Mesenchymal stem cell (in vitro differentiated cells and primary cell): ENCODE data around the gene PLEK. TPM values are rescaled to one million over a fixed set of nuclear protein-coding genes. Genes with fewer than 3 reads are reported as not detected.
A peak's percentile ranks its signal among the peaks of the same experiment; 100 is the strongest.

Experiments
- DNase-seq: peaks from one replicate; pipeline ENCODE4 v3.0.0-alpha.2; 2013
- H2AFZ ChIP-seq: one replicate; pipeline ENCODE4 v1.6.1; 2013; ENCODE audit warnings: low read depth, mild to moderate bottlenecking, control low read depth, inconsistent platforms, low read length, moderate library complexity
- H2AK5ac ChIP-seq: 2 replicates; pipeline ENCODE4 v1.6.1; 2013; ENCODE audit warnings: low read length, moderate library complexity, mild to moderate bottlenecking, inconsistent platforms; ENCODE audit not compliant: severe bottlenecking
- H2BK120ac ChIP-seq: one replicate; pipeline ENCODE4 v1.6.1; 2013; ENCODE audit warnings: low read depth, mild to moderate bottlenecking, inconsistent platforms, low read length, moderate library complexity
- H2BK12ac ChIP-seq, 2 experiments: one replicate each; pipeline ENCODE4 v1.6.1; 2013; ENCODE audit warnings: inconsistent platforms in 2 of 2, low read length in 2 of 2, mild to moderate bottlenecking in 2 of 2, moderate library complexity in 2 of 2, control low read depth in 1 of 2
- H2BK15ac ChIP-seq: one replicate; pipeline ENCODE4 v1.6.1; 2013; ENCODE audit warnings: mild to moderate bottlenecking, low read depth, inconsistent platforms; ENCODE audit not compliant: poor library complexity, severe bottlenecking
- H2BK5ac ChIP-seq: 2 replicates; pipeline ENCODE4 v1.6.1; 2013; ENCODE audit warnings: low read depth, mild to moderate bottlenecking, low read length, control low read depth, inconsistent platforms; ENCODE audit not compliant: poor library complexity, severe bottlenecking
- H3K14ac ChIP-seq, 2 experiments: one replicate each; pipeline ENCODE4 v1.6.1; 2013; ENCODE audit warnings: inconsistent platforms in 2 of 2, low read length in 2 of 2, control low read depth in 1 of 2, mild to moderate bottlenecking in 1 of 2, moderate library complexity in 1 of 2
- H3K18ac ChIP-seq, 2 experiments: one replicate each; pipeline ENCODE4 v1.6.1; 2013; ENCODE audit warnings: inconsistent platforms in 2 of 2, low read length in 2 of 2, control low read depth in 1 of 2, low read depth in 1 of 2, mild to moderate bottlenecking in 1 of 2
- H3K23ac ChIP-seq, 2 experiments: one replicate each; pipeline ENCODE4 v1.6.1; 2013; ENCODE audit warnings: inconsistent platforms in 2 of 2, low read length in 2 of 2, mild to moderate bottlenecking in 2 of 2, moderate library complexity in 2 of 2, control low read depth in 1 of 2
- H3K27ac ChIP-seq: 2 replicates; pipeline ENCODE4 v1.5.1; 2013; ENCODE audit warnings: mild to moderate bottlenecking, moderate library complexity, low read length, control low read depth, inconsistent platforms; ENCODE audit not compliant: poor library complexity, severe bottlenecking
- H3K27me3 ChIP-seq, 2 experiments: 2 replicates each; pipeline versions ENCODE4 v1.6.1 to v1.7.0; 2013; ENCODE audit warnings: low read length in 2 of 2, mild to moderate bottlenecking in 2 of 2, moderate library complexity in 2 of 2, control low read depth in 1 of 2, inconsistent platforms in 1 of 2; ENCODE audit not compliant: control insufficient read depth in 1 of 2, insufficient read depth in 1 of 2
- H3K36me3 ChIP-seq, 2 experiments: 2 replicates each; pipeline versions ENCODE4 v1.6.1 to v1.7.0; 2013; ENCODE audit warnings: low read length in 2 of 2, control low read depth in 1 of 2, inconsistent platforms in 1 of 2, low read depth in 1 of 2, mild to moderate bottlenecking in 1 of 2; ENCODE audit not compliant: insufficient read depth in 2 of 2, control insufficient read depth in 1 of 2
- H3K4ac ChIP-seq, 2 experiments: one replicate each; pipeline ENCODE4 v1.6.1; 2013; ENCODE audit warnings: inconsistent platforms in 2 of 2, low read length in 2 of 2, mild to moderate bottlenecking in 2 of 2, moderate library complexity in 2 of 2, control low read depth in 1 of 2, low read depth in 1 of 2
- H3K4me1 ChIP-seq: 2 replicates; pipeline ENCODE4 v1.6.1; 2013; ENCODE audit warnings: low read depth, low read length, control low read depth; ENCODE audit not compliant: control insufficient read depth, insufficient read depth
- H3K4me2 ChIP-seq: 2 replicates; pipeline ENCODE4 v1.6.1; 2013; ENCODE audit warnings: low read length, mild to moderate bottlenecking, inconsistent platforms; ENCODE audit not compliant: poor library complexity, severe bottlenecking
- H3K4me3 ChIP-seq, 2 experiments: 2 replicates each; pipeline versions ENCODE4 v1.5.1 to v1.7.0; 2013; ENCODE audit warnings: low read length in 2 of 2, mild to moderate bottlenecking in 2 of 2, control low read depth in 1 of 2, low read depth in 1 of 2; ENCODE audit not compliant: insufficient read depth in 1 of 2
- H3K79me1 ChIP-seq: replicated peaks from 2 replicates; pipeline ENCODE4 v1.6.1; 2013; ENCODE audit warnings: mild to moderate bottlenecking, control low read depth, low read length, inconsistent platforms; ENCODE audit not compliant: poor library complexity, severe bottlenecking
- H3K9ac ChIP-seq: 2 replicates; pipeline ENCODE4 v1.7.0; 2013; ENCODE audit warnings: mild to moderate bottlenecking, low read length, moderate library complexity
- H3K9me3 ChIP-seq: 2 replicates; pipeline ENCODE4 v1.7.0; 2013; ENCODE audit warnings: mild to moderate bottlenecking, low read length; ENCODE audit not compliant: control insufficient read depth
- H4K8ac ChIP-seq: one replicate; pipeline ENCODE4 v1.6.1; 2013; ENCODE audit warnings: inconsistent platforms, mild to moderate bottlenecking, low read length, moderate library complexity
- H4K91ac ChIP-seq: one replicate; pipeline ENCODE4 v1.6.1; 2013; ENCODE audit warnings: mild to moderate bottlenecking, low read length, inconsistent platforms
- WGBS: methylation state at CpG from one replicate; pipeline ENCODE4 v1.1.7; 2013; ENCODE audit warnings: mixed read lengths; 5-methylcytosine and 5-hydroxymethylcytosine counted together
- polyA plus RNA-seq, 2 experiments: library from polyadenylated mRNA; stranded (reverse); fragments of 200-250 nt; gene quantifications; one replicate each; pipeline ENCODE4 v1.2.3, GENCODE V29; 2013

PLEK gene
- 0.01 TPM for polyA plus RNA-seq (2013, experiment 1 of 2)
- polyA plus RNA-seq (2013, experiment 2 of 2), result not detected

DNA sequence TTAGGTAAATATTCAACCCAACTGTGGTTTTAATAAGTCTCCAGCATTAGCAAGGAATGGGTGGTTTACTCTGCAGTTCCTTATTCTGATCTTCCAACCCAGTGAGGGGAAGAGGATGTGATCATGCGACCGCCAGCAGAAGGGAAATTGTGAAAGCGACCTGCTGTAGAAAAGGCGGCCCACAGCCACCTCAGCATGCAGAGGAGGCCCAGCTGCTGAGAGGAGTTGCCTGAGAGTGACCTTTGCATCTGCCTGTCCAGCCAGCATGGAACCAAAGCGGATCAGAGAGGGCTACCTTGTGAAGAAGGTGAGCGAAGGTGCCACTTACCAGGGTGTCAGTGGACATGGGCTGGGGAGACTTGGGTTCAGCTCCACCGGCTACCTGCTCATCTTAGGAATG lies at the start of gene PLEK:
PLEK (plus strand) TSS at position 196 of the 400 bp plus-strand sequence; CDS start at position 266, 70 bp downstream.
- 92% methylated on average over 7 of the region's 7 CpGs for WGBS
- no peaks in the 10 kb centered on the region for H3K79me1 ChIP-seq
- H2BK120ac ChIP-seq, result no peak within 1 kb of the TSS
- no peak within 1 kb of the TSS for H4K91ac ChIP-seq
- no peak within 1 kb of the TSS for H2BK15ac ChIP-seq
- no peaks in the 10 kb centered on the region for H3K9me3 ChIP-seq
- no peak for DNase-seq
- no peak within 1 kb of the TSS for H3K4me3 ChIP-seq
- no peak within 1 kb of the TSS for H3K14ac ChIP-seq
- H3K4ac ChIP-seq, result no peak within 1 kb of the TSS
- no peaks in the 10 kb centered on the region for H3K36me3 ChIP-seq
- H2AFZ ChIP-seq, result no peak within 1 kb of the TSS
- H2AK5ac ChIP-seq, result no peak within 1 kb of the TSS
- H3K27ac ChIP-seq, result no peak within 1 kb of the TSS
- H3K18ac ChIP-seq, result no peak within 1 kb of the TSS
- no peak within 1 kb of the TSS for H3K9ac ChIP-seq
- no peak within 1 kb of the TSS for H2BK5ac ChIP-seq
- no peak within 1 kb of the TSS for H3K23ac ChIP-seq
- H2BK12ac ChIP-seq, result no peak within 1 kb of the TSS
- no peak within 1 kb of the TSS for H3K4me2 ChIP-seq
- no peaks in the 10 kb centered on the region for H3K27me3 ChIP-seq
- H4K8ac ChIP-seq, result no peak within 1 kb of the TSS
- H3K4me1 ChIP-seq, result peaks cover 4% of the 10 kb centered on the region

DNA sequence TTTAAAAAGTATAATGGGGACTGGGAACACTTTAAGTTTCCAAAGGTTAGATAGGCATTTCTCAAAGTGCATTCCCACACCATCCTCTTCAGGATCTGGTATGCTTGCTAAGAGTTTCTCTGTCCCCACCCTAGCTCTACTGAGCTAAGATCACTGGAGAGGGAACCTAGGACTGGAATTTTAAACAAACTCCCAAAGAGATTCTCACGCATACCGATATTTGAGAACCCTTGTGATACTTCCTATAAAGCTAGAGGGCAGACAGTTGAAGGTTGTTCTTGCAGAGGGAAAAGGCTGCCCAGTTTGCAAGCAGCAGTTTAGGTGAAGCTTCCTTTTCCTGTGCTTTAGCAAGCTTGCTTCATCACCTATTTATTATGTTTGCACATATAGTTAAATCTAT lies 49.0 kb upstream of the PLEK start:
- Histone ChIP-seq H3K4me1 (peaks cover 13% of the 10 kb centered on the region), H3K36me3 (peaks cover 0 to 39% of the 10 kb centered on the region in 2 experiments), H3K23ac (no peak overlapping the region), H2AK5ac (no peak overlapping the region), H3K9ac (no peak overlapping the region), H3K4me2 (no peak overlapping the region), H3K9me3 (no peaks in the 10 kb centered on the region), H3K18ac (no peak overlapping the region), H3K27ac (no peak overlapping the region), H3K27me3 (no peaks in the 10 kb centered on the region), H2BK15ac (no peak overlapping the region), H2BK5ac (no peak overlapping the region), H3K14ac (no peak overlapping the region), H2BK120ac (no peak overlapping the region), H3K79me1 (peaks cover 14% of the 10 kb centered on the region), H3K4me3 (no peak overlapping the region), H3K4ac (no peak overlapping the region), H4K91ac (no peak overlapping the region), H4K8ac (no peak overlapping the region), H2AFZ (no peak overlapping the region), H2BK12ac (no peak overlapping the region)
- peak; percentile 11 for DNase-seq
- 88% methylated on average over 2 of the region's 2 CpGs for WGBS

DNA sequence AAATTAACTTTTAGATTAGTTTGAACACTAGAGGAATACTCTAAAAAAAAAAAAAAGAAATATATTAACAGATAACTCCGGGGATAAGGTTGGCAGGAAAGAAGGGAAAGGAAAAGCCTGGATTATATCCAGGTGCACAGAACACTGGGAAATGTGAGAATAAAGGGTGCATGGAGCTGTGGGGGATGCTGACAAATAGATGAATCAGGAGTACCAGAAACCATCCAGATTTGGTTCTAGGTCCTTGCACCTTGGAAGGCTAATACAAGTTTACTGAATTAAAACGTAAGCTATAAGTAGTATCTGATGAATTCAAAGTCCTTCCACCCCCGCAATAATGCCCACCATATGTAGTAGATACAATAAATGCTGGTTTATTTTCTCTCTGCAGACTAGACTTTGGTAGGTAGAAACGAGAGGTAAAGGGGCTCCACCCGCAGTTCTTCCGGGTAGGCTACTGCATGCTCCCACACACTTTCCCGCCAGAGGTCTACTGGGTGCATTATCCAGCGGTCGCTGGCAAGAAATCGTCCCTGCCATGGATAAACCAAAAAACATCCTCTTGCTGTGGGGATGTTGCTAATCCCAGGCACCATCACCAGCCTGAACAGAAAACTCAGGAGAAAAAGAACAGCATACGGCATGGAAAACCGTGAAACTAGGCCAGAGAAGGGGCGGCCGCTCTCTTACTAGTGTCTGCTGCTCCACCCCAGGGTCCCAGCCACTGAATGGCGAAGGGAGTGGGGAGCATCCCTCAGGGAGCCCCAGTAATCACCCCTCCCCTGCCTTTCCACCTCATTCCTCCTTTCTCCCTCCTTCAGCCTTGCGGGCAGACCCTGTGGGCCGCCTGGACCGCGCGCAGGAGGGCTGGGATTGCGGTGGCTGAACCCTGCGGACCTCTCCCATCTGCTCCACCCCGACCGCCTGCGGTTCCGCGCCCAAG lies 46.8 kb upstream of the PLEK start:
- 17% methylated on average over 21 of the region's 27 CpGs for WGBS
- Histone ChIP-seq H3K4me3 (peak overlapping the region; percentile 83 to 94), H2BK5ac (no peak overlapping the region)

DNA sequence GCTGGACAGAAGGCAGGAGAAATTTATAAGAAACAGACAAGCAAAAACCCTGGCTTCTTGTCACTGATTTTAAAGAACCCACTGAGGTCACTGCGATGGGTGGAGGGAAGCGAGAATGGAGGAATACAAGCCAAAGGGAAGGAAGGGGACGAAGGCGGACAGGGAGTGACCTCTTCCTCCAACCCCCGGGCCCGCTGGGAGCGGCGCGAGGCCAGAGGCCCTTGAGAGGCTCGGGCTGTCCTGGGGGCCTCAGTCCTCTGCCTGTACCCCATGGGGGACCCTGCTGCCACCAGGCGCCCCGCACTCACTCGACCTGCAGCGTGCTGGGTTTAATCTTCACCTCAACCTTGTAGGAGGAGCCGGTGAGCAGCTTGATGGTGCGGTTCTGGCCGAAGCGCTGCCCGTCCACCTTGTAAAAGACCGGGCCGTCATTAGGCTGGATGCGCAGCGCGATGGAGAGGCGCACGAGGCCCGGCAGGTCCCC lies 46.1 kb upstream of the PLEK start:
- H2BK120ac ChIP-seq, result peak overlapping the region; percentile 89
- H2AK5ac ChIP-seq, result no peak overlapping the region
- H3K27ac ChIP-seq, result no peak overlapping the region
- H3K4ac ChIP-seq, result peak overlapping the region; percentile 28 to 93
- WGBS, result under 1% methylated on average over 27 of the region's 27 CpGs
- peaks cover 0 to 4% of the 10 kb centered on the region in 2 experiments for H3K27me3 ChIP-seq
- peak overlapping the region; percentile 25 to 76 for H2BK12ac ChIP-seq
- H3K4me2 ChIP-seq, result peak overlapping the region; percentile 89
- peak overlapping the region; percentile 83 to 94 for H3K4me3 ChIP-seq
- peaks cover 0 to 29% of the 10 kb centered on the region in 2 experiments for H3K36me3 ChIP-seq
- H3K14ac ChIP-seq, result peak overlapping the region in 1 of 2 experiments; percentile 82
- peak overlapping the region; percentile 85 for H4K91ac ChIP-seq
- H2BK15ac ChIP-seq, result peak overlapping the region; percentile 86
- no peaks in the 10 kb centered on the region for H3K9me3 ChIP-seq
- peak overlapping the region; percentile 94 to 95 for H3K18ac ChIP-seq
- H2BK5ac ChIP-seq, result no peak overlapping the region
- peak overlapping the region; percentile 90 for H4K8ac ChIP-seq
- peaks cover 14% of the 10 kb centered on the region for H3K79me1 ChIP-seq
- peak; percentile 52 for DNase-seq
- H3K4me1 ChIP-seq, result peaks cover 13% of the 10 kb centered on the region
- H3K9ac ChIP-seq, result peak overlapping the region; percentile 95
- H3K23ac ChIP-seq, result peak overlapping the region in 1 of 2 experiments; percentile 81
- peak overlapping the region; percentile 94 for H2AFZ ChIP-seq

More for the DNA sequence above, 46.8 kb upstream of the PLEK start:
- peaks cover 14% of the 10 kb centered on the region for H3K79me1 ChIP-seq
- peak overlapping the region; percentile 94 for H2AFZ ChIP-seq
- H3K9ac ChIP-seq, result peak overlapping the region; percentile 95
- peak overlapping the region in 1 of 2 experiments; percentile 94 for H3K18ac ChIP-seq
- H3K27me3 ChIP-seq, result peaks cover 0 to 4% of the 10 kb centered on the region in 2 experiments
- H4K8ac ChIP-seq, result no peak overlapping the region
- H4K91ac ChIP-seq, result no peak overlapping the region
- H2BK15ac ChIP-seq, result no peak overlapping the region
- H3K36me3 ChIP-seq, result peaks cover 0 to 36% of the 10 kb centered on the region in 2 experiments
- no peak for DNase-seq
- H3K9me3 ChIP-seq, result no peaks in the 10 kb centered on the region
- H2AK5ac ChIP-seq, result no peak overlapping the region
- peak overlapping the region in 1 of 2 experiments; percentile 88 for H3K14ac ChIP-seq
- H3K23ac ChIP-seq, result peak overlapping the region in 1 of 2 experiments; percentile 83
- H2BK120ac ChIP-seq, result no peak overlapping the region
- peak overlapping the region in 1 of 2 experiments; percentile 94 for H2BK12ac ChIP-seq
- H3K4me2 ChIP-seq, result peak overlapping the region; percentile 89
- H3K4me1 ChIP-seq, result peaks cover 13% of the 10 kb centered on the region
- H3K4ac ChIP-seq, result peak overlapping the region in 1 of 2 experiments; percentile 93
- H3K27ac ChIP-seq, result no peak overlapping the region
